Mammary epithelial cell (primary cell): ENCODE measurements around the gene HMG20A.

Experiments
- EZH2 ChIP-seq: IDR thresholded peaks from 2 replicates; pipeline ENCODE4 v1.6.1; 2012; ENCODE audit warnings: low read length, inconsistent platforms, borderline replicate concordance
- TF ChIP-seq, protein P1 (sequence below), 2 donors: IDR thresholded peaks in 1 of 2; conservative IDR thresholded peaks in 1 of 2; 2 replicates each; pipeline ENCODE4 v1.5.1; 2011 to 2012; ENCODE audit warnings: inconsistent platforms in 2 of 2, low read length in 2 of 2, mild to moderate bottlenecking in 2 of 2, control low read depth in 1 of 2, low read depth in 1 of 2; ENCODE audit not compliant: insufficient read depth in 1 of 2; ENCODE audit errors: extremely low read depth in 1 of 2

DNA sequence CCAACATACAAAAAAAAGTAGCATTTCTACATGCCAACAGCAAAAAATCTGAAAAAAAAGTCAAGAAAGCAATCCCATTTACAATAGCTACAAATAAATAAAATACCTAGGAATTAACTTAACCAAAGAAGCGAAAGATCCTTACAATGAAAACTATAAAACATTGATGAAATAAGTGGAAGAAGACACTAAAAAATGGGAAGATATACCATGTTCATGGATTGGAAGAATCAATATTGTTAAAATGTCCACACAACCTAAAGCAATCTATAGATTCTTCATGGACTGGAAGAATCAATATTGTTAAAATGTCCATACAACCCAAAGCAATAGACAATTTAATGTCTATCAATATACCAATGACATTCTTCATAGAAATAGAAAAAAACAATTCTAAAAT, 21.8 kb upstream of the HMG20A start:
- TF ChIP-seq, protein P1, sequence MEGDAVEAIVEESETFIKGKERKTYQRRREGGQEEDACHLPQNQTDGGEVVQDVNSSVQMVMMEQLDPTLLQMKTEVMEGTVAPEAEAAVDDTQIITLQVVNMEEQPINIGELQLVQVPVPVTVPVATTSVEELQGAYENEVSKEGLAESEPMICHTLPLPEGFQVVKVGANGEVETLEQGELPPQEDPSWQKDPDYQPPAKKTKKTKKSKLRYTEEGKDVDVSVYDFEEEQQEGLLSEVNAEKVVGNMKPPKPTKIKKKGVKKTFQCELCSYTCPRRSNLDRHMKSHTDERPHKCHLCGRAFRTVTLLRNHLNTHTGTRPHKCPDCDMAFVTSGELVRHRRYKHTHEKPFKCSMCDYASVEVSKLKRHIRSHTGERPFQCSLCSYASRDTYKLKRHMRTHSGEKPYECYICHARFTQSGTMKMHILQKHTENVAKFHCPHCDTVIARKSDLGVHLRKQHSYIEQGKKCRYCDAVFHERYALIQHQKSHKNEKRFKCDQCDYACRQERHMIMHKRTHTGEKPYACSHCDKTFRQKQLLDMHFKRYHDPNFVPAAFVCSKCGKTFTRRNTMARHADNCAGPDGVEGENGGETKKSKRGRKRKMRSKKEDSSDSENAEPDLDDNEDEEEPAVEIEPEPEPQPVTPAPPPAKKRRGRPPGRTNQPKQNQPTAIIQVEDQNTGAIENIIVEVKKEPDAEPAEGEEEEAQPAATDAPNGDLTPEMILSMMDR (conservative IDR thresholded peaks at IDR 0.05 in 1 of 2, IDR thresholded peaks at IDR 0.05 in 1 of 2; ENCODE audit: extremely low read depth in 1 of 2, insufficient read depth in 1 of 2, low read depth in 1 of 2, low read length in 2 of 2), result no peak
- no peak for TF ChIP-seq EZH2
